ENCODE results near the gene NCR3LG1.
"Not testable (repeated sequence)": the region's sequence is repeated elsewhere in the genome, so short reads cannot be mapped to it uniquely, and the experiment has no call there.

The NCR3LG1 gene

GRCh38 chr11:17413414-17414316 lies 62.1 kb downstream of the NCR3LG1 start:
- no peak for DNase-seq

- no peak for DNase-seq
Observed at GRCh38 chr11:17414317-17414737, 62.7 kb downstream of the NCR3LG1 start.

- no peak for DNase-seq
Observed at GRCh38 chr11:17414992-17415391, 63.4 kb downstream of the NCR3LG1 start.

GRCh38 chr11:17415523-17416104 lies 64.0 kb downstream of the NCR3LG1 start:
- DNase-seq, result peak; percentile 45

GRCh38 chr11:17416492-17416891 lies 64.9 kb downstream of the NCR3LG1 start:
- DNase-seq, result no peak

GRCh38 chr11:17418444-17419081 lies 67.0 kb downstream of the NCR3LG1 start:
- DNase-seq, result no peak

GRCh38 chr11:17421781-17422180 lies 70.2 kb downstream of the NCR3LG1 start:
- no peak for DNase-seq

GRCh38 chr11:17423533-17424310 lies 72.1 kb downstream of the NCR3LG1 start:
- no peak for DNase-seq

- DNase-seq, result not testable (repeated sequence)
Observed at GRCh38 chr11:17426233-17426632, 74.6 kb downstream of the NCR3LG1 start.
